HG03442 (cell line): ENCODE results near the gene TMSB15B.
"Not testable (repeated sequence)": the region's sequence is repeated elsewhere in the genome, so short reads cannot be mapped to it uniquely, and the experiment has no call there.

Experiments used
- ATAC-seq: cut with Tn5 transposase; IDR thresholded peaks from one replicate; pipeline ENCODE4 v1.9.1; 2021; ENCODE audit warnings: mild to moderate bottlenecking, moderate library complexity; ENCODE audit not compliant: unreplicated experiment

Gene TMSB15B

DNA sequence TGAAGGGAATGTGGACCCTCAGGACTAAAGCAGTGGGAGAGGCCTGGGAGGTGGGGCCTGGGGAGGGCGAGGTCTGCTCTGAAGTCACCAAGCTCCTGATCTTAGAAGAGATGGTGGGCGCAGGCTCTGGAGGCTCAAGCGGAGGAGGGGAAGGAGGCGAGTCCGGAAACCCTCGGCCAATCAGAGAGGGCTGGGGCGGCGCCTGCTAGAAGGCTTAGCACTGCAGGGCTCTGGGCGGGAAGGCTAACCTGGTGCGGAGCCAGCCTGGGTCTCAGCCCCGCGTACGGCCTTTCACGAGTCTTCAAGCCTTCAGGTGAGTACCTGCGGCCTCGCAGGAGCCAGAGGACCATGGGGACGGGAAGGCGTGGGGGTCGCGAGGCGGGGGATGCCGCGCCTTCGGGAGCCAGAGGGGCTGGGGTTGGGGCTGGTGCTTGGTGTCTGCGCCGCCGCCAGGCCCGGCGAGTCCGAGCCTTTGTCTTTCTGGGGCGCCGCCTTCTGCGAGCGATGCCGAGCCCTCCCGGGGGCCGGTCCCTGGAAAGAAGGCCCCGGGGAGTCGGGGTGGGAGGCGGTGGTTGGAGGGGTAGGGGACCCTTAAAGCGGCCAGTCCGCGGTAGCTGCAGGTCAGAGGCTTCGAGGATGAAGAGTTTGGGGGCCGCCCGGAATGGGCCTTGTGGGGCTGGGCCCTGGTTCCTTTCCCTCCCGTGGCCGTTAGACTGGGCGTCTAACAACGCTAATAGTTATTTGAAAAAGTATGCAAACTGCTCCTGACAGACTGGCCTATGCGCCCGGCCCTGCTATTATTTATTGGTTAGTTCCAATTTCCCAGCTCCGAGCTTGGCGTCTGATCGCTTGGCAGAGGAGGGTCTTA lies at the start of gene TMSB15B:
Gene TMSB15B, plus strand, starts transcription at position 217 of the 868 bp plus-strand sequence.
- peak; percentile 84 for ATAC-seq

- no peak for ATAC-seq
Observed at GRCh38 chrX:103913356-103914020, 48.9 kb upstream of the TMSB15B start.

DNA sequence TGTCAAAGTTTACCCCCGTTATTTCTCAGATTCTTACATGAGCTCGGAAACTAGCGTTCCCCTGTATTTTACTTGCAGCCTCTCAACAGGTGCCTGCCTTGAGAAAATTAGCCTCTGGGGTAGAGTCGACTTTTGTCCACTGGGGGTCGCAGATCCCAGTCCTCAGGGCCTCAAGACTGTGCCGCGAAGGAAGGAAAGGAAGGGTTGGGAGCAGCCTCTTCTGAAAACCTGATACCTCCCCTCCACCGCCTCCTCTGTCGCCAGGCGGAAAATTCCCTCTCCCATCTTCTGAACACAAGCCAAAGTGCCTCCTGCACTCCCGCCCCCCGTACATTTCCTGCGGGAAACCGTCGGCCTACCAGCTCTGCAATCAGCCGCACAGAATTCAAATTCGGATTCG lies 44.4 kb upstream of the TMSB15B start:
- ATAC-seq = no peak

- peak; percentile 59 for ATAC-seq
Observed at GRCh38 chrX:103918571-103919269, 43.7 kb upstream of the TMSB15B start.

- peak; percentile 43 for ATAC-seq
Observed at GRCh38 chrX:103919270-103919637, 43.2 kb upstream of the TMSB15B start.

GRCh38 chrX:103920515-103920914 lies 41.9 kb upstream of the TMSB15B start:
- peak; percentile 35 for ATAC-seq

- peak; percentile 74 for ATAC-seq
Observed at GRCh38 chrX:103927030-103927429, 35.4 kb upstream of the TMSB15B start.

DNA sequence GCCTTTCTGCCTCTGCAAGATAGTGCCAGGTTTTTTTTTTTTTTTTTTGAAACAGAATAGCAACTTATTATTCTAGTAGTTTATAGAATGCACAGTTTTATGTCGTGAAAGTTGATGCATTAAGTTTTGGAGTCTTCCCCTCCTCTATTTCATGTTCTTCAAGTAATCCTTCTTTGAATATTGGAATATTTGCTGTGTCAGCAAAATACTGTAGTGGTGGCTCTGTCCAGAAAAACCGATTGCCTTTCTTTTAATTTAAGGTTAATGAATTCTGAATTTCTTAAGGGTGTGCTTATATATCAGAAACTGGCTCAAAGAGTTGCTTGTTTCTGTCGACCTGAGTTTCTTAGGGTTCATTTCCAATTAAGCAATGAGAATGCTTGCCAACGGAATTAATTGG lies 34.8 kb upstream of the TMSB15B start:
- ATAC-seq = no peak

DNA sequence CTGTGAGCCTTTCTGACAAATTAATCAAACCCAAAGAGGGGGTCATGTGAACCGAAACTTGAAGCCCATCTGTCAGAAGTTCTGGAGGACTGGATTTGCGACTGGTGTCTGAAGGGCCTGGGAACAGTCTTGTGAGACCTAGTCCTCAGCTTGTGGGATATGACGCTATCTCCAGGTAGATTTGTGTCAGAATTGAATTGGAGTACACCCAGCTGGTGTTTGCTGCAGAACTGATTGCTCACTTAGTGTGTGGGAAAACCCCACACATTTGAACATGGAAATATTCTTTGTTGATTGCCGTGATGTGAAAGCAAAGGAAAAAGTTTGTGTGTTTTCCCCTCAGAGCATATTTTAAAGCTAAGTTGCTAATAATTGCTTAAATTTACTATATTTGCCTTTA lies 30.3 kb upstream of the TMSB15B start:
- peak; percentile 98 for ATAC-seq

GRCh38 chrX:103940257-103940656 lies 22.2 kb upstream of the TMSB15B start:
- ATAC-seq = not testable (repeated sequence)

DNA sequence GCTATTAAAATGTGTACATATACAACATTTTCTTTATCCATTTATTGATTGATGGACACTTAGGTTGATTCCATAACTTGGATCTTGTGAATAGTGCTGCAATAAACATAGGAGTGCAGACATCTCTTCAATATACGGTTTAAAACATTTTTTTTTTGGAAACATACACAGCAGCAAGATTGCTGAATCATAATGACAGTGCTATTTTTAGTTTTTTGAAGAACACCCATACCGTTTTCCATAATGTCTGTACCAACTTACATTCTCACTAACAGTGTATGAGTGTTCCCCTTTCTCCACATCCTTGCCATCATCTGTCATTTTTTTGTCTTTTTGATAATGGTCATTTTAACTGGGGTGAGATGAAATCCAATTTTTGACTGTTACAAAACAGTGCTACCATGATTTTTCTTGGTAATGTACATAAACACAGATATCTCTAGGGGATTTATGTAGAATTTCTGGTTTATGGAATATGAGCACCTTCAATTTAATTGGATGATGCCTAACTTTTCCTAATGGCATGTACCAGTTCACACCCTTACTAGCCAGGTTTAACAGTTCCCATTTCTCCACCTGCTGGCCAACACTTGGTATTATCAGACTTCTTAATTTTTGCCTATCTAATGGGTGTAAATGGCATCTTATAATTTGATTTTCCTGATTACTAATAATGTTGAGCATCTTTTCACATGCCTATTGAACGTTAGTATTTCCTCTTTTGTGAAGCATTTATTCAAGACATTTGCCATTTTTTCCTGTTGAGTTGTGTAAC lies 21.0 kb upstream of the TMSB15B start:
- ATAC-seq = no peak

DNA sequence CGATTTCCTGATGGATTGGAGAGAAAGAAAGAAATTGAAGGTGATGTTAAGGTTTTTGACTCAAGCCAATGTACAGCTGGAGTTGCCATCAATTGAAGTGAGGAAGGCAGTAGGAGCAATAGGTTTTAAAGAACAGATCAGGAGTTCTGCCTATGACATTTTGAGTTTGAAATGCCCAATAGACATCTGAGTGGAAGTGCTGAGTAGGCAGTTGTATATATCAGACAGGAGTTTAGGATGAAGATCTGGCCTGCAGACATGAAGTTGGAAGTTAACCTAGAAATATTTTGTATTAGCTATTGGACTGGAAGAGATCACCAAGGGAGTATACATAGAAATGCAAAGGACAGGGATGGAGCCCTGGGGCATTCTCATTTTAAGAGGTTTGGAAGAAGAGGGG lies 12.9 kb upstream of the TMSB15B start:
- ATAC-seq = no peak

GRCh38 chrX:103953353-103953752 lies 9.1 kb upstream of the TMSB15B start:
- no peak for ATAC-seq

GRCh38 chrX:103954259-103954658 lies 8.2 kb upstream of the TMSB15B start:
- ATAC-seq = no peak

GRCh38 chrX:103960599-103960998 lies 1.8 kb upstream of the TMSB15B start:
- ATAC-seq = not testable (repeated sequence)

DNA sequence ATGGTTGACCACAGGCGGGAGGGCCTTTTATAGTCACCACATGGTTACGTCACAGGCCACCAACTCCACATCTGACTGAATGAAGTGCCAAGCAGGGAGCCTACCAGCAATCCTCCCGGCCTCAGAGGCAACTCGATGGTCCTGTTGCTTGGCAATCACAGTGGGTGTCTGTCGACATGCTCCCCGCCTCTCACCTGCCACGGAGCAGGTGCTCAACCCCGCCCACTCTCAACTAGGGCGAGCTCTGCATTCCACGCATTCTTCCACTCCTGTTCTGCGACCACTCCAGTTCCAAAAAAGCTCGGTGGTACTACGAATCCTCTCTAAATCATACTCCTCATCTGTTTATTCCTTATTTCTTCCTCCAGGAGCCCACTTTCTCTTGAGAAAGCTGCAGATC lies 21.1 kb downstream of the TMSB15B start:
- ATAC-seq = not testable (repeated sequence)

GRCh38 chrX:103999234-103999633 lies 36.8 kb downstream of the TMSB15B start:
- peak; percentile 57 for ATAC-seq

DNA sequence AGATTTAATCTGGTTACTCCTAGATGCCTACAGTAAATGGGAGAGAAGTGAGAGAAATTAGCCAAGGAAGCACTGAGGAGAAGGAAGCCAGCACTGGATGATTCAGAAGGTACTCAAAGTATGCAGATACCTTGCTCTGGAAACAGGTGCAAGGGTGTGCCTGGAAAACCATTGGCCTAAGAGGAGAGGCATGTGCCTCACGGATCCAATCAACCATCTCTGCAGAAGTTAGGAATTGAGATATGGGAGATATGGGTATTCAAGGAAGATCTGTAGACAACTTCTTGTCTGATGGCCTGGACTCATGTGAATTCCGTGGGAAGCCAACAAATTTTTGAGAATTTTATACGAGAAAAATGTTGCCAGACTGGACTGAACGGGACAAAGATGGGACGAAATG lies 46.4 kb downstream of the TMSB15B start:
- ATAC-seq = no peak

GRCh38 chrX:104013158-104013557 lies 50.7 kb downstream of the TMSB15B start:
- ATAC-seq = no peak

- ATAC-seq = no peak
Observed at GRCh38 chrX:104013606-104014005, 51.2 kb downstream of the TMSB15B start, which contains the start of gene H2BW1. TSS of gene H2BW1 (minus strand) at chrX:104013708. CDS start at chrX:104013576, 132 bp downstream.

DNA sequence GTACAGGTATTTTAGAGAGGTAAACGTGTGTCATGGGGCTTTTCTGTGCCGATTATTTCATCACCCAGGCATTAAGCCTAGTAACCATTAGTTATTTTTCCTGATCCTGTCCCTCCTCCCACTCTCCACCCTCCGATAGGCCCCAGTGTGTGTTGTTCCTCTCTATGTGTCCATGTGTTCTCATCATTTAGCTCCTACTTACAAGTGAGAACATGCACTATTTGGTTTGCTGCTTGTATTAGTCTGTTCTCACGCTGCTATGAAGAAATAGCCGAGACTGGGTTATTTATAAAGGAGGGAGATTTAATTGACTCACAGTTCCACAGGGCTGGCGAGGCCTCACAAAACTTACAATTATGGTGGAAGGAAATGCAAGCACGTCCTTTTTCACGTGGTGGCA lies 53.1 kb downstream of the TMSB15B start:
- not testable (repeated sequence) for ATAC-seq
